ENCODE results near the gene AGT. TPM values are rescaled to one million over a fixed set of nuclear protein-coding genes. Genes with fewer than 3 reads are reported as not detected.
"Not testable (repeated sequence)": the region's sequence is repeated elsewhere in the genome, so short reads cannot be mapped to it uniquely, and the experiment has no call there.

Gene AGT
- total and polyA plus RNA-seq, 8 donors: 1.1 to 23.4 (median 8.6) TPM

GRCh38 chr1:230701895-230702768 lies 11.8 kb downstream of the AGT start:
- Histone ChIP-seq H3K36me3 (no peaks in the 10 kb centered on the region), H3K4me3 (no peak overlapping the region), H3K4me1 (no peaks in the 10 kb centered on the region), H3K27ac (no peak overlapping the region), H3K9me3 (no peaks in the 10 kb centered on the region), H3K27me3 (no peaks in the 10 kb centered on the region)
- WGBS, 2 donors: 81 to 83% methylated on average over 19 of the region's 19 CpGs
- FAIRE-seq (no peak), ATAC-seq (no peak), DNase-seq (no peak)
- no peak for TF ChIP-seq CTCF (IDR thresholded peaks at IDR 0.05)
- intact Hi-C loops (cut with DNase I): no loop called here

GRCh38 chr1:230701434-230701833 lies 12.5 kb downstream of the AGT start:
- 84 to 87% methylated on average over 17 of the region's 17 CpGs for WGBS, 2 donors
- H3K9me3 ChIP-seq: no peaks in the 10 kb centered on the region
- no peak overlapping the region for H3K4me3 ChIP-seq
- FAIRE-seq (no peak), ATAC-seq (no peak), DNase-seq (no peak)
- no peaks in the 10 kb centered on the region for H3K4me1 ChIP-seq
- no peak for TF ChIP-seq CTCF (IDR thresholded peaks at IDR 0.05)
- H3K27ac ChIP-seq: no peak overlapping the region
- H3K27me3 ChIP-seq: no peaks in the 10 kb centered on the region
- intact Hi-C loops (cut with DNase I): no loop called here
- H3K36me3 ChIP-seq: no peaks in the 10 kb centered on the region

GRCh38 chr1:230700132-230700531 lies 13.8 kb downstream of the AGT start:
- Histone ChIP-seq H3K4me3 (no peak overlapping the region), H3K9me3 (no peaks in the 10 kb centered on the region), H3K4me1 (no peaks in the 10 kb centered on the region), H3K27me3 (no peaks in the 10 kb centered on the region), H3K36me3 (no peaks in the 10 kb centered on the region), H3K27ac (no peak overlapping the region)
- 83 to 89% methylated on average over 4 of the region's 4 CpGs for WGBS, 2 donors
- no peak for ATAC-seq
- no peak for TF ChIP-seq CTCF (IDR thresholded peaks at IDR 0.05)
- FAIRE-seq: no peak
- intact Hi-C loops (cut with DNase I): no loop called here
- no peak for DNase-seq

- Histone ChIP-seq H3K27me3 (no peaks in the 10 kb centered on the region), H3K4me1 (no peaks in the 10 kb centered on the region), H3K4me3 (no peak overlapping the region), H3K27ac (no peak overlapping the region), H3K9me3 (no peaks in the 10 kb centered on the region), H3K36me3 (no peaks in the 10 kb centered on the region)
- 89 to 94% methylated on average over 1 of the region's 1 CpG for WGBS, 2 donors
- ATAC-seq (no peak), FAIRE-seq (no peak), DNase-seq (no peak)
- intact Hi-C loops (cut with DNase I): no loop called here
- no peak for TF ChIP-seq CTCF (IDR thresholded peaks at IDR 0.05)
These were observed 14.2 kb downstream of the AGT start for GRCh38 chr1:230699716-230700115.

GRCh38 chr1:230698964-230699363 lies 15.0 kb downstream of the AGT start:
- H3K36me3 ChIP-seq; H3K4me3 ChIP-seq; H3K9me3 ChIP-seq; H3K27ac ChIP-seq; H3K4me1 ChIP-seq; DNase-seq; ATAC-seq; intact Hi-C loops (cut with DNase I); H3K27me3 ChIP-seq; FAIRE-seq: not testable (repeated sequence)

Data from pancreas (tissue), 10 donors.